ENCODE data around the gene CPNE7.

GRCh38 chr16:89538286-89538685 is 37.3 kb upstream of the CPNE7 start:
- TF ChIP-seq CTCF (IDR thresholded peaks at IDR 0.05 in 2 of 3, conservative IDR thresholded peaks at IDR 0.05 in 1 of 3; ENCODE audit: insufficient read depth in 2 of 3, low read depth in 1 of 3, low read length in 3 of 3) (no peak), USF1 (CRISPR knock-in tag; IDR thresholded peaks at IDR 0.05) (no peak), GTF2F1 (IDR thresholded peaks at IDR 0.05; ENCODE audit: low read depth, low read length) (no peak), CBX2 (IDR thresholded peaks at IDR 0.05; ENCODE audit: insufficient read depth, low read length, poor library complexity, severe bottlenecking) (no peak), MXI1 (IDR thresholded peaks at IDR 0.05; ENCODE audit: low read depth, low read length) (no peak)

Measured in K562 (cell line).